Smooth muscle cell (in vitro differentiated cells): Measurements from ENCODE around the gene DDT. TPM values are rescaled to one million over a fixed set of nuclear protein-coding genes. Genes with fewer than 3 reads are reported as not detected.
"Not testable (repeated sequence)": the region's sequence is repeated elsewhere in the genome, so short reads cannot be mapped to it uniquely, and the experiment has no call there.

Source experiments
- DNase-seq: peaks from one replicate; lab custom pipeline; 2025; ENCODE audit not compliant: unreplicated experiment; lab: John Stamatoyannopoulos, UW
- H2AFZ ChIP-seq: fragments of 200-600 bp; sonication (generic); 2 replicates; pipeline ENCODE4 v1.6.0; 2016; ENCODE audit warnings: antibody characterized with exemption, low read depth, mild to moderate bottlenecking
- H3F3A ChIP-seq: fragments of 200-600 bp; sonication (generic); 2 replicates; pipeline ENCODE4 v1.6.0; 2017; ENCODE audit warnings: antibody characterized with exemption, low read depth
- H3K27ac ChIP-seq: fragments of 200-600 bp; sonication (generic); 2 replicates; pipeline ENCODE4 v1.5.1; 2016; ENCODE audit warnings: low read depth, mild to moderate bottlenecking
- H3K27me3 ChIP-seq: fragments of 200-600 bp; sonication (generic); 2 replicates; pipeline ENCODE4 v1.6.1; 2016; ENCODE audit warnings: low read depth, mild to moderate bottlenecking
- H3K36me3 ChIP-seq: fragments of 200-600 bp; sonication (generic); 2 replicates; pipeline ENCODE4 v1.5.1; 2016; ENCODE audit warnings: low read depth
- H3K4me1 ChIP-seq: fragments of 200-600 bp; sonication (generic); 2 replicates; pipeline ENCODE4 v1.5.1; 2016; ENCODE audit warnings: low read depth
- H3K4me2 ChIP-seq: fragments of 200-600 bp; sonication (generic); 2 replicates; pipeline ENCODE4 v1.6.0; 2016; ENCODE audit warnings: mild to moderate bottlenecking
- H3K4me3 ChIP-seq: fragments of 200-600 bp; sonication (generic); 2 replicates; pipeline ENCODE4 v1.5.1; 2016; ENCODE audit warnings: mild to moderate bottlenecking
- H3K79me2 ChIP-seq: fragments of 200-600 bp; sonication (generic); 2 replicates; pipeline ENCODE4 v1.6.0; 2016; ENCODE audit warnings: low read depth, mild to moderate bottlenecking
- H3K9ac ChIP-seq: fragments of 200-600 bp; sonication (generic); 2 replicates; pipeline ENCODE4 v1.6.0; 2016; ENCODE audit warnings: low read depth
- H3K9me3 ChIP-seq: fragments of 200-600 bp; sonication (generic); replicated peaks from 2 replicates; pipeline ENCODE4 v1.5.1; 2016; ENCODE audit warnings: low read depth
- H4K20me1 ChIP-seq: fragments of 200-600 bp; sonication (generic); 2 replicates; pipeline ENCODE4 v1.6.0; 2016; ENCODE audit warnings: low read depth
- WGBS: methylation state at CpG from one replicate; pipeline ENCODE4 v1.1.7; 2016; ENCODE audit warnings: low lambda C conversion rate; 5-methylcytosine and 5-hydroxymethylcytosine counted together
- polyA plus RNA-seq: library from polyadenylated mRNA; unstranded; fragments of >200 nt; fragmentation: Nextera tagmentation; extraction: Ambion mirVana; gene quantifications from 2 replicates; pipeline ENCODE4 v1.2.1, GENCODE V29; 2016
- total RNA-seq: library from RNA; depleted of rRNA; stranded (reverse); fragments of >200 nt; gene quantifications from 2 replicates; pipeline ENCODE4 v1.2.3, GENCODE V29; 2014
- TF ChIP-seq, protein P1 (sequence below): fragments of 200-600 bp; sonication (generic); IDR thresholded peaks from 2 replicates; pipeline ENCODE4 v1.5.1; 2017; ENCODE audit warnings: borderline replicate concordance, mild to moderate bottlenecking, antibody characterized with exemption; ENCODE audit not compliant: insufficient read depth, poor library complexity, severe bottlenecking

Gene DDT
- total and polyA plus RNA-seq, 2 experiments from 2014 or later = 57.8 to 119 TPM

- no peaks in the 10 kb centered on the region for H3K4me1 ChIP-seq
- no peaks in the 10 kb centered on the region for H3K36me3 ChIP-seq
- TF ChIP-seq, protein P1, sequence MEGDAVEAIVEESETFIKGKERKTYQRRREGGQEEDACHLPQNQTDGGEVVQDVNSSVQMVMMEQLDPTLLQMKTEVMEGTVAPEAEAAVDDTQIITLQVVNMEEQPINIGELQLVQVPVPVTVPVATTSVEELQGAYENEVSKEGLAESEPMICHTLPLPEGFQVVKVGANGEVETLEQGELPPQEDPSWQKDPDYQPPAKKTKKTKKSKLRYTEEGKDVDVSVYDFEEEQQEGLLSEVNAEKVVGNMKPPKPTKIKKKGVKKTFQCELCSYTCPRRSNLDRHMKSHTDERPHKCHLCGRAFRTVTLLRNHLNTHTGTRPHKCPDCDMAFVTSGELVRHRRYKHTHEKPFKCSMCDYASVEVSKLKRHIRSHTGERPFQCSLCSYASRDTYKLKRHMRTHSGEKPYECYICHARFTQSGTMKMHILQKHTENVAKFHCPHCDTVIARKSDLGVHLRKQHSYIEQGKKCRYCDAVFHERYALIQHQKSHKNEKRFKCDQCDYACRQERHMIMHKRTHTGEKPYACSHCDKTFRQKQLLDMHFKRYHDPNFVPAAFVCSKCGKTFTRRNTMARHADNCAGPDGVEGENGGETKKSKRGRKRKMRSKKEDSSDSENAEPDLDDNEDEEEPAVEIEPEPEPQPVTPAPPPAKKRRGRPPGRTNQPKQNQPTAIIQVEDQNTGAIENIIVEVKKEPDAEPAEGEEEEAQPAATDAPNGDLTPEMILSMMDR = no peak
- H3K4me2 ChIP-seq = no peak overlapping the region
- no peak overlapping the region for H3K27ac ChIP-seq
- 93% methylated on average over 6 of the region's 6 CpGs for WGBS
- peaks cover 3% of the 10 kb centered on the region for H3K79me2 ChIP-seq
- no peak for DNase-seq
- H2AFZ ChIP-seq = no peak overlapping the region
- H3K27me3 ChIP-seq = no peaks in the 10 kb centered on the region
- H3F3A ChIP-seq = no peaks in the 10 kb centered on the region
- no peaks in the 10 kb centered on the region for H4K20me1 ChIP-seq
- H3K9ac ChIP-seq = no peak overlapping the region
- no peaks in the 10 kb centered on the region for H3K9me3 ChIP-seq
- H3K4me3 ChIP-seq = no peak overlapping the region
Measured at GRCh38 chr22:23970816-23971486, 3.3 kb downstream of the DDT start.

DNA sequence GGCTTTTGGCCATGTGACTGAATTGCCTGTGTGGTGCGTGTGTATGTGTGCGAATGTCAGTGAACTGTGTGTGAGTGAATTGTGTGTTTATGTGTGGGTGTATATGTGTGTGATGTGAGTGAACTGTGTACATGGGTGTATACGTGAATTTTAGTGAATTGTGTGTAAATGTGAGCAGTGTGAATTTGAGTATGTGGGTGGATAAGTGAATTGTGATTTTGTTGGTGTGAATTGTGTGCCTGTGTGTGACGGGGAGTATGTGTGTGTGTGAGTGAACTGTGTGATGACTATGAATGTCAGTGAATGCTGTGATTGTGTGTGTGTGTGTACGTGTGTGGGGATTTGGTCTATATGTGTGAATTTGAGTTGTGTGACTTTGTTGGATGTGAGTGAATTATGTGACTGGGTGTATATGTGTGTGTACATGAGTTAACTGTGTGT, 4.0 kb downstream of the DDT start:
- Histone ChIP-seq H2AFZ (no peak overlapping the region), H3K9me3 (no peaks in the 10 kb centered on the region), H3F3A (no peaks in the 10 kb centered on the region), H3K27ac (no peak overlapping the region), H4K20me1 (no peaks in the 10 kb centered on the region), H3K4me1 (no peaks in the 10 kb centered on the region), H3K9ac (no peak overlapping the region), H3K27me3 (no peaks in the 10 kb centered on the region), H3K4me3 (no peak overlapping the region), H3K36me3 (no peaks in the 10 kb centered on the region), H3K79me2 (peaks cover 3% of the 10 kb centered on the region), H3K4me2 (no peak overlapping the region)
- 96% methylated on average over 5 of the region's 5 CpGs for WGBS
- DNase-seq = no peak
- TF ChIP-seq, protein P1 = no peak

GRCh38 chr22:23969071-23969470, 5.2 kb downstream of the DDT start:
- Histone ChIP-seq H4K20me1 (no peaks in the 10 kb centered on the region), H3K4me3 (no peak overlapping the region), H3K9ac (no peak overlapping the region), H3K36me3 (no peaks in the 10 kb centered on the region), H3K27me3 (no peaks in the 10 kb centered on the region), H3K4me2 (no peak overlapping the region), H3F3A (no peaks in the 10 kb centered on the region), H3K9me3 (no peaks in the 10 kb centered on the region), H3K4me1 (no peaks in the 10 kb centered on the region), H3K79me2 (peaks cover 3% of the 10 kb centered on the region), H2AFZ (no peak overlapping the region), H3K27ac (no peak overlapping the region)
- no peak for DNase-seq
- TF ChIP-seq, protein P1 = no peak
- 100% methylated on average over 3 of the region's 3 CpGs for WGBS

DNA sequence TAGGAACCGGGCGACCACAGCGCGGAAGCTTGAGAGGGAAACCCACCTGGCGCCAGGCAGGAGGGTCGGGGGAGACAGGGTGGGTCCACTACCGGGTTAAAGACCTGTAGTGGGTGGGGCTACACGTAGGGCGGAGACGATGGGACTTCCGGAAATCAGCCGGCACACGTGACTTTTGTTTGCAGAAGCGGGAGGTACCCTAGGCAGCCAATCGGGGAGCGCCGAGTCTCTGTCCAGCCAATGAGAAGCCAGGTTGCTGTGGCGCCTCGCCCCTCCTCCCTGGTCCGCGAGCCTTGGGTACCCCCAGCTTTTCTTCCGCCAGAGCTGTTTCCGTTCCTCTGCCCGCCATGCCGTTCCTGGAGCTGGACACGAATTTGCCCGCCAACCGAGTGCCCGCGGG, 7.7 kb downstream of the DDT start, which contains the start of gene DDTL:
Gene DDTL, plus strand, starts transcription at position 321 of the 400 bp plus-strand sequence. Its CDS starts 27 bp downstream, at position 348.
- H3K9ac ChIP-seq, H3K79me2 ChIP-seq, H3K27ac ChIP-seq, H3K4me1 ChIP-seq, H3K9me3 ChIP-seq, H3F3A ChIP-seq, H4K20me1 ChIP-seq, H3K4me2 ChIP-seq, H3K27me3 ChIP-seq, H3K4me3 ChIP-seq, DNase-seq, H3K36me3 ChIP-seq, H2AFZ ChIP-seq: not testable (repeated sequence)
- no CpG with 5 or more reads among the region's 30 CpGs for WGBS

GRCh38 chr22:23966094-23966493, 8.1 kb downstream of the DDT start:
- not testable (repeated sequence) for H3K79me2 ChIP-seq, H4K20me1 ChIP-seq, H2AFZ ChIP-seq, H3K9me3 ChIP-seq, H3K27ac ChIP-seq, H3K4me2 ChIP-seq, H3F3A ChIP-seq, H3K9ac ChIP-seq, H3K4me1 ChIP-seq, DNase-seq, H3K4me3 ChIP-seq, H3K36me3 ChIP-seq, H3K27me3 ChIP-seq
- WGBS = no CpG with 5 or more reads among the region's 18 CpGs

GRCh38 chr22:23961084-23961771, 13.0 kb downstream of the DDT start, which contains the start of gene GSTT2B:
GSTT2B (minus strand) TSS chr22:23961195; CDS start chr22:23961131, 64 bp downstream.
- not testable (repeated sequence) for H3K27me3 ChIP-seq, H3K4me2 ChIP-seq, H3K27ac ChIP-seq, H4K20me1 ChIP-seq, H3F3A ChIP-seq, H3K9ac ChIP-seq, H3K36me3 ChIP-seq, H3K4me3 ChIP-seq, H3K9me3 ChIP-seq, DNase-seq, H3K79me2 ChIP-seq, H2AFZ ChIP-seq, H3K4me1 ChIP-seq
- no CpG with 5 or more reads among the region's 43 CpGs for WGBS
